Upper lobe of right lung (tissue), 1 donor: ENCODE data around the gene NET1. TPM values are rescaled to one million over a fixed set of nuclear protein-coding genes. Genes with fewer than 3 reads are reported as not detected.
"Not testable (repeated sequence)": the region's sequence is repeated elsewhere in the genome, so short reads cannot be mapped to it uniquely, and the experiment has no call there.

Experiments
- ATAC-seq: fragments of 200-7000 bp; cut with Tn5 transposase; one replicate; pipeline ENCODE4 v1.9.1; 2020; ENCODE audit warnings: mild to moderate bottlenecking, moderate library complexity
- DNase-seq: peaks from one replicate; pipeline ENCODE4 v3.0.0-alpha.2; 2020
- H3K27ac ChIP-seq: fragments of 200-600 bp; one replicate; pipeline ENCODE4 v1.8.0; 2022
- H3K27me3 ChIP-seq: fragments of 200-600 bp; one replicate; pipeline ENCODE4 v1.8.0; 2022; ENCODE audit warnings: mild to moderate bottlenecking
- H3K36me3 ChIP-seq: fragments of 200-600 bp; one replicate; pipeline ENCODE4 v1.8.0; 2022
- H3K4me1 ChIP-seq: fragments of 200-600 bp; one replicate; pipeline ENCODE4 v1.8.0; 2022
- H3K4me3 ChIP-seq: fragments of 200-600 bp; one replicate; pipeline ENCODE4 v1.8.0; 2022; ENCODE audit warnings: mild to moderate bottlenecking
- H3K9me3 ChIP-seq: fragments of 200-600 bp; one replicate; pipeline ENCODE4 v1.8.0; 2022
- intact Hi-C: fragments of 100-400 bp; cut with DNase I; formaldehyde crosslinking; loops from one replicate; pipeline ENCODE4 v1.11.0; 2022
- total RNA-seq: library from RNA; stranded (reverse); fragmentation: NEBNext Ultra II Directional; extraction: Animal tissue kit (Norgen Biotek cat#: 25700); gene quantifications from one replicate; pipeline ENCODE4 v1.2.1, GENCODE V29; 2021
- TF ChIP-seq, protein P1 (sequence below): fragments of 200-600 bp; IDR thresholded peaks from one replicate; pipeline ENCODE4 v1.8.0; 2022; ENCODE audit warnings: antibody characterized with exemption
- donor health status: DM: no; HTN: yes; CAD: no; lungs with severe emphysema.

Gene NET1
- total RNA-seq, 1 donor from 2014 or later, result 42.8 TPM

GRCh38 chr10:5369362-5370158 lies 42.8 kb upstream of the NET1 start:
- DNase-seq, result no peak
- H3K36me3 ChIP-seq, result no peaks in the 10 kb centered on the region
- TF ChIP-seq, protein P1, sequence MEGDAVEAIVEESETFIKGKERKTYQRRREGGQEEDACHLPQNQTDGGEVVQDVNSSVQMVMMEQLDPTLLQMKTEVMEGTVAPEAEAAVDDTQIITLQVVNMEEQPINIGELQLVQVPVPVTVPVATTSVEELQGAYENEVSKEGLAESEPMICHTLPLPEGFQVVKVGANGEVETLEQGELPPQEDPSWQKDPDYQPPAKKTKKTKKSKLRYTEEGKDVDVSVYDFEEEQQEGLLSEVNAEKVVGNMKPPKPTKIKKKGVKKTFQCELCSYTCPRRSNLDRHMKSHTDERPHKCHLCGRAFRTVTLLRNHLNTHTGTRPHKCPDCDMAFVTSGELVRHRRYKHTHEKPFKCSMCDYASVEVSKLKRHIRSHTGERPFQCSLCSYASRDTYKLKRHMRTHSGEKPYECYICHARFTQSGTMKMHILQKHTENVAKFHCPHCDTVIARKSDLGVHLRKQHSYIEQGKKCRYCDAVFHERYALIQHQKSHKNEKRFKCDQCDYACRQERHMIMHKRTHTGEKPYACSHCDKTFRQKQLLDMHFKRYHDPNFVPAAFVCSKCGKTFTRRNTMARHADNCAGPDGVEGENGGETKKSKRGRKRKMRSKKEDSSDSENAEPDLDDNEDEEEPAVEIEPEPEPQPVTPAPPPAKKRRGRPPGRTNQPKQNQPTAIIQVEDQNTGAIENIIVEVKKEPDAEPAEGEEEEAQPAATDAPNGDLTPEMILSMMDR, result no peak
- intact Hi-C loops, result no loop called here
- no peaks in the 10 kb centered on the region for H3K27me3 ChIP-seq
- H3K9me3 ChIP-seq, result no peaks in the 10 kb centered on the region
- H3K27ac ChIP-seq, result no peak overlapping the region
- H3K4me1 ChIP-seq, result no peaks in the 10 kb centered on the region
- H3K4me3 ChIP-seq, result no peak overlapping the region
- no peak for ATAC-seq

DNA sequence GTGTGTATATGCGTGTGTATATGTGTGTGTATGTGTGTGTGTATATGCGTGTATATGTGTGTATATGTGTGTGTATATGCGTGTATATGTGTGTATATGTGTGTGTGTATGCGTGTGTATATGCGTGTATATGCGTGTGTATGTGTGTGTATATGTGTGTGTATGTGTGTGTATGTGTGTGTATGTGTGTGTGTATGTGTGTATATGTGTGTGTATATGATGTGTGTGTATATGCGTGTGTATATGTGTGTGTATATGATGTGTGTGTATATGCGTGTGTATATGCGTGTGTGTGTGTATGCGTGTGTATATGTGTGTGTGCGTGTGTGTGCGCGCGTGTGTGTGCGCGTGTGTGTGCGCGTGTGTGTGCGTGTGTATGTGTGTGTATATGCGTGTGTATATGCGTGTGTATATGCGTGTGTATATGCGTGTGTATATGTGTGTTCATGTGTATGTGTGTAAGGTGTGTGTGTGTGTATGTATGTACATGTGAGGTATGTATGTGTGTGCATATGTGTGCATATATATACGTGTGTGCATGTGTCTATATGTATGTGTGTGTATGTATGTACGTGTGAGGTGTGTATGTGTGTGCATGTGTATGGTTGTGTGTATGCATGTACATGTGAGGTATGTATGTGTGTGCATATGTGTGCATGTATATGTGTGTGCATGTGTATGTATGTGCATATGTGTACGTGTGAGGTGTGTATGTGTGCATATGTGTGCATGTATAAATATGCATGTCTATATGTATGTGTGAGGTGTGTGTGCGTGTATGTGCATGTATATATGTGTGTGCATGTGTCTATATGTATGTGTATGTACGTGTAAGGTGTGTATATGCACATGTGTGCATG lies 41.6 kb upstream of the NET1 start:
- no peak overlapping the region for H3K4me3 ChIP-seq
- H3K27me3 ChIP-seq, result no peaks in the 10 kb centered on the region
- no peak for DNase-seq
- H3K4me1 ChIP-seq, result no peaks in the 10 kb centered on the region
- TF ChIP-seq, protein P1, result no peak
- no peak overlapping the region for H3K27ac ChIP-seq
- no peaks in the 10 kb centered on the region for H3K9me3 ChIP-seq
- intact Hi-C loops, result no loop called here
- no peaks in the 10 kb centered on the region for H3K36me3 ChIP-seq
- ATAC-seq, result no peak

DNA sequence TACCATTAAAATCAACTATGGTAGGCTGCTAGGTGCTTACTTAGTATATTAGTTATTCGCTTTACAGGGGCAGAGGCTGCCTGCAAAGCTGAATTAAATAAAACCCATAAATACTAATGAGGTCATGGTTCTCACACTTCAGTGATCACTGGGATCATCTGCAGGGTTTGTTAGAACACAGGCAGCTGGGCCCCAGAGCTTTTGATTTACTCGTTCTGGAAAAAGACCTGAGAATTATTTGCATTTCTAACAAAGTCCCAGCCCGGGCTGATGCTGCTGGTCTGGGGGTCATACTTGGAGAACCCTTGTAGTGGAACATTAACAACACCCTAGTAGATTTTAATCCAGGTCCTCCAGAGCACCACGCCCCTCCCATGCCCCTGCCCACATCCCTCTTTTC lies 39.0 kb upstream of the NET1 start:
- H3K27ac ChIP-seq, result no peak overlapping the region

DNA sequence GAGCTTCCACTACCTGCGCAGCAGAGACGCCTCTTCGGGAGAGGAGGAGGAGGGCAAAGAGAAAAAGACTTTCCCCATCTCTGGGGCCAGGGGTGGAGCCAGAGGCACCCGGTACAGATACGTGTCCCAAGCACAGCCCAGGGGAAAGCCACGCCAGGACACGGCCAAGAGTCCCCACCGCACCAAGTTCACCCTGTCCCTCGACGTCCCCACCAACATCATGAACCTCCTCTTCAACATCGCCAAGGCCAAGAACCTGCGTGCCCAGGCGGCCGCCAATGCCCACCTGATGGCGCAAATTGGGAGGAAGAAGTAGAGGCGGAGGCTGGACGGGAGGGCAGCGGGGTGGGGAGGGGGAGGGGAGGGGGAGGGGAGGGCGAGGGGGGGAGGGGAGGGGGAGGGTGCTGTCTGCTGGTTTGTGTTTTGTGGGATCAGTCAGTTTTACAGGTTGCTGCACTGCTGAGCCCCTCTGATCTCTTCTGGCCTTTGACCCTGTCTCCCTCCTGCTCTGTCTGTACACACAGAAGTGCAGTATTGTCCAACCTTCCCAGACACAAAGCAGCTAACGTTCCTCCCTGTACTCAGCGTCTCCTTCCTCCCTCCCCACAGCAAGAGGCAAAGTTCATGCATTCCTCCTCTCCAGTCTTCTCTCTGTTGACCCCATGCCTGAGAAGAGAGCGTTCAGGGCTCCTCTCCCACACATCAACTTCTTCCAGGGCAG lies 38.3 kb upstream of the NET1 start:
- ATAC-seq (no peak), DNase-seq (no peak)
- intact Hi-C loops, result no loop called here
- Histone ChIP-seq H3K27me3 (no peaks in the 10 kb centered on the region), H3K9me3 (no peaks in the 10 kb centered on the region), H3K4me3 (no peak overlapping the region), H3K4me1 (no peaks in the 10 kb centered on the region), H3K36me3 (no peaks in the 10 kb centered on the region), H3K27ac (no peak overlapping the region)
- TF ChIP-seq, protein P1, result no peak

More for the DNA sequence above, 39.0 kb upstream of the NET1 start:
- ATAC-seq (no peak), DNase-seq (no peak)
- Histone ChIP-seq H3K36me3 (no peaks in the 10 kb centered on the region), H3K9me3 (no peaks in the 10 kb centered on the region), H3K27me3 (no peaks in the 10 kb centered on the region), H3K4me3 (no peak overlapping the region), H3K4me1 (no peaks in the 10 kb centered on the region)
- intact Hi-C loops, result no loop called here
- TF ChIP-seq, protein P1, result no peak

DNA sequence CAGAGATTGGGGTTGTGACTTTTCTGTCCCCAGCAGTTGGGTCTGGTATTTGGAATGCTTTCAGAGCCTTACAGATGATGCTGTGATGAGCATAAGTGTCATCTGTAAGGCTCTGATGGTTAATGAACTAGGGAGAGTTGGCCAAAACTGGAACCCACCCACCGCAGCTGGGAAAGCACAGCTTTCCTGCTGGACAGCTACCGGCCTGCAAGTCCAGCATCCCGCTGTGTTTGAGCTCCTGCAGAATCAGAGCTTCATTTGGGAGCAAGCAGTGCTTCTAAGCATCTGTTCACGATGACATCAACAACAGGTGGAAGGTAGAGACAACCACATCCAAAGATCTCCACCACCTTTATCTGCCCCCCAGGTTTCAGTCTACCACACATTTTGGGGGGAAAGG lies 35.9 kb upstream of the NET1 start:
- no peak for ATAC-seq

DNA sequence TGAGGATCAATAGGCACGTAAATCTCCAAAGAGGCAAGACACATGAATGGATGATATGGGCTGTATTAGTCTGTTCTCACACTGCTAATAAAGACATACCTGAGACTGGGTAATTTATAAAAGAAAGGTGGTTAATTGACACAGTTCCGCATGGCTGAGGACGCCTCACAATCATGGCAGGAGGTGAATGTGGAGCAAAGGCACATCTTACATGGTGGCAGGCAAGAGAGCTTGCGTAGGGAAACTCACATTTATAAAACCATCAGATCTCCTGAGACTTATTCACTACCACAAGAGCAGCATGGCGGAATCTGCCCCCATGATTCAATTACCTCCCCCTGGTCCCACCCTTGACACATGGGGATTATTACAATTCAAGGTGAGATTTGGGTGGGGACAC lies 33.2 kb upstream of the NET1 start:
- H3K27me3 ChIP-seq, ATAC-seq, H3K9me3 ChIP-seq, H3K36me3 ChIP-seq, H3K4me1 ChIP-seq, intact Hi-C loops, H3K27ac ChIP-seq, DNase-seq, H3K4me3 ChIP-seq: not testable (repeated sequence)

More for the DNA sequence above, 35.9 kb upstream of the NET1 start:
- no peaks in the 10 kb centered on the region for H3K9me3 ChIP-seq
- TF ChIP-seq, protein P1, result no peak
- no peaks in the 10 kb centered on the region for H3K4me1 ChIP-seq
- H3K36me3 ChIP-seq, result no peaks in the 10 kb centered on the region
- no peak overlapping the region for H3K27ac ChIP-seq
- DNase-seq, result no peak
- H3K27me3 ChIP-seq, result no peaks in the 10 kb centered on the region
- H3K4me3 ChIP-seq, result no peak overlapping the region
- intact Hi-C loops, result no loop called here

GRCh38 chr10:5380395-5380794 lies 32.0 kb upstream of the NET1 start:
- intact Hi-C loops, H3K9me3 ChIP-seq, H3K4me3 ChIP-seq, H3K4me1 ChIP-seq, H3K36me3 ChIP-seq, H3K27me3 ChIP-seq, H3K27ac ChIP-seq, DNase-seq, ATAC-seq: not testable (repeated sequence)
